ENCODE measurements around the gene CEACAM19.
"Not testable (repeated sequence)": the region's sequence is repeated elsewhere in the genome, so short reads cannot be mapped to it uniquely, and the experiment has no call there.

The CEACAM19 gene

DNA sequence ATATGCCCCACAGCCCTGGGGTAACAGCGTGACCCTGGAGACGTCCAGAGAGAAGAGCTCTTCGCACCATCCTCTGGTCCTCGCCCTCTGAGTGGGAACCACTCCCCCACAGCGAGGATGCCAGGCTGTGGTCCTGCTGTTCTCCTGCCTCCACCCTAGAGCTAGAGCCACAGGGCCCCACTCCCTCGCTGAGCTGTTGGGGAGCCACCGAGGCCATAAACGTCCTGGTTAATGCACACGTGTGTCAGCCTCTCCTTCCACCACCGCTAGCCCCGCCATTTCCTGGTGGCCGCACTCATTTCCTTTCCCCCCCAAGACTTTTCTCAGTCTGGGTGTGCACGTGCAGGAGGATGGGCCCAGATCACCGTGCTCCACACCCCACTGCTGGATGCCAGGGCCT, 39.2 kb downstream of the CEACAM19 start:
- H3K27me3 Mint-ChIP-seq, result no peaks in the 10 kb centered on the region
- no peak overlapping the region for H3K4me3 Mint-ChIP-seq
- no peak overlapping the region for H3K27ac Mint-ChIP-seq
- no peaks in the 10 kb centered on the region for H3K36me3 Mint-ChIP-seq (ENCODE audit: low read depth)
- peaks cover 9% of the 10 kb centered on the region for H3K4me1 Mint-ChIP-seq
- peaks cover 13% of the 10 kb centered on the region for H3K9me3 Mint-ChIP-seq
- DNase-seq (no peak), ATAC-seq (no peak)

DNA sequence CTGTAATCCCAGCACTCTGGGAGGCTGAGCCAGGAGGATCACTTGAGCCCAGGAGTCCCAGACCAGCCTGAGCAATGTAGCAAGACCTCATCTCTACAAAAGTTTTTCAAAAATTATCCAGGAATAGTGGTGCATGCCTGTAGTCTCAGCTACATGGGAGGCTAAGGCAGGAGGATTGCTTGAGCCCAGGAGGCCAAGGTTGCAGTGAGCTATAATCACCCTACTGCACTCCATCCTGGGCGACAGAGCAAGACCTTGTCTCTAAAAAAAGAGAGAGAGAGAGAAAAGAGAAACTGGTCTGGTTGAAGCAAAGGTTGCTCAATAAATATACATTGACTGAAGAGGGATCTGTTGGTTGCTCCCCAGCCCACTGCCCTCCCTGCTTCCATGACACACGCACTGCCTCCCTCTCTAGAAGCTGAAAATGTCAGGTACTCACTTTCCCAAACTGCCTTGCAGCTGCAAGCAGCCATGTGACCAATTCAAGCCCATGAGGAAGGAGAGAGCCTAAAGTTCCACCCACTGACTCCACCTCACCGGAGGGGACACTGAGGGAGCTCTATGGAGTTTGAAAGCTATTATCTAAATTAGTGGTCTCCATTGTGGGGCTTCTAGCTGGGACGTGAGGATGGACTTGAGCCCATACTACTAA, 41.7 kb downstream of the CEACAM19 start:
- Mint-ChIP-seq H3K4me1 (peaks cover 9% of the 10 kb centered on the region), H3K36me3 (ENCODE audit: low read depth) (no peaks in the 10 kb centered on the region), H3K9me3 (peaks cover 18% of the 10 kb centered on the region), H3K4me3 (no peak overlapping the region), H3K27ac (no peak overlapping the region), H3K27me3 (no peaks in the 10 kb centered on the region)
- DNase-seq, result no peak
- ATAC-seq, result no peak

DNA sequence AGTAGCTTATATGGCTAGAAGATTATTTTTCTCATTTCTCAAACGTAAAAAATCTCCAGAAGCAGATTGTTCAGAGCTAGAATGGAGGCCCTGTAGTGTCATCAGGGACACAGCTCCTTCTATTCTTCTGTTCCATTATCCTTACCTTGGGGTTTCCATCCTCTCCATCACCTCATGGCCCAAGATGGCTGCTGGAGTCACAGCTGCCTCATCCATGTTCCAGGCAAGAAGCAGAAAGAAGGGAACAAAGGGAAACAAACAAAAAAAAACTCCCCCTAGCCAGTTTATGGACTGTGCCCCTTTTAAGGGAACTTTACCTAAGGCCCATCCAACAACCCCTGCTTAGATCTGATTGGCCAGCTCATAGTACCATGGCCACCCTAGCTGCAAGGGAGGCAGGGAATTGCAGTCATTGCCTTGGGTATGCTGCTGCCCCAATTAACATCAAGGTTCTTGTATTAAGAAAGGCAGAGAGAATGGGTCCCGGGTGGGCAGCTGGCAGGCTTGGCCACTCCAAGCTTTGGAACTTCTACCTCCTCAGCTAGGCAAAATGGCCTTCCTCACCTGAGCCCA, 43.4 kb downstream of the CEACAM19 start:
- no peak overlapping the region for H3K4me3 Mint-ChIP-seq
- H3K36me3 Mint-ChIP-seq (ENCODE audit: low read depth), result no peaks in the 10 kb centered on the region
- no peak overlapping the region for H3K27ac Mint-ChIP-seq
- H3K9me3 Mint-ChIP-seq, result peaks cover 18% of the 10 kb centered on the region
- peaks cover 10% of the 10 kb centered on the region for H3K4me1 Mint-ChIP-seq
- H3K27me3 Mint-ChIP-seq, result peaks cover 2% of the 10 kb centered on the region
- no peak for DNase-seq
- ATAC-seq, result no peak

DNA sequence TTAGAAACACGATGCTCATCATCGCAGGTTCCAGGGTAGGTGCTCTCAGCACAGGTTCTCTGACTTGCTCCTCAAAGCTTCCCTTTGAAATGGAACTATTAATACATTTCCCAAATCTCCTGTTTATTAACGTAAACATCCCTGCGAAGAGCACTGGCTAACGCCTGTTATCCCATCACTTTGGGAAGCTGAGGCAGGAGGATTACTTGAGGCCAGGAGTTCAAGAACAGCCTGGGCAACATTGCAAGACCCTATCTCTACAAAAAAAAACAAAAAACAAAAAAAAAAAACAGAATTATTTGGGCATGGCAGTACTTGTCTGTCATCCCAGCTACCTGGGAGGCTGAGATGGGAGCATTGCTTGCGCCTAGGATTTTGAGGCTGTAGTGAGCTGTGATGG, 46.3 kb downstream of the CEACAM19 start:
- Mint-ChIP-seq H3K9me3 (peaks cover 18% of the 10 kb centered on the region), H3K36me3 (ENCODE audit: low read depth) (no peaks in the 10 kb centered on the region), H3K27me3 (peaks cover 2% of the 10 kb centered on the region), H3K27ac (no peak overlapping the region), H3K4me1 (peaks cover 17% of the 10 kb centered on the region), H3K4me3 (no peak overlapping the region)
- DNase-seq (no peak), ATAC-seq (no peak)

DNA sequence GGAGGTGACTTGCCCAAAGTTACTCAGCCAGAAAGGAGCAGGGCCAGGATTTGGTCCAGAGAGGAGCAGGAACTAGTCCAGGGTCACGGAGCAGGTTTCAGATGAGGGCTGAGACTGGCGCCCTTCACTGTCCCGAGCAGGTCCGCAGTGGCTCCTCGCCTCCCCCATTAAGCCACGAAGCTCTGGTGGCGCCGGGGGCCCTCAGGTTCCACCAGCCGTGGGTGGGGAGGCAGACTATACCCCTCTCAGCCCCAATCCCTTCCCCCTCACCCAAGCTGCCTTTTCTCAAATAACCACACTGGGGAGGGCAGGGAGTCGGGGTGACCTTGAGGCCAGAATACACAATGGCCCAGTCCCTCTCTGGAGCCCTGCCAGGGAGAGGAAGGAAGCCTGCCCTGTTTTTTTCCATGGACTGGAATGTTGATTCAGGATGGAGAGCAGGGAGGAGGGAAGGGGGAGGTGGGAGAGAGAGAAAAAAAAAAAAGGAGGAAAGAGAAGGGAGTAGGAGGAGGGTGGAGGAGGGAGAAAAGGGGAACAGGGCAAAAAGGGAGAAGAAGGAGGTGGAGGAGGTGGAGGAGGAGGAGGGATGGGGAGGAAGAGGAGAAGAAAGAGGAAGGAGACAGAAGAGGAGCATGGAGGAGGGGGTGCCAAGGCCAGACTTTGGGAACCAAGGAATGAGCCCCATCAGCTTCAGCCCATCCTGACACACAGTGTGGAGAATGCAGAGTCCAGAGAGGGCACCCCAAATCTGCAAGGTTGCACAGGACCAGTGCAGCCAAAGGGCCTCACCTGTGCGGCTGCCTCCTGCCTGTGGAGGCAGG, 47.4 kb downstream of the CEACAM19 start:
- Mint-ChIP-seq H3K4me3 (no peak overlapping the region), H3K4me1 (peaks cover 24% of the 10 kb centered on the region), H3K27ac (no peak overlapping the region)

DNA sequence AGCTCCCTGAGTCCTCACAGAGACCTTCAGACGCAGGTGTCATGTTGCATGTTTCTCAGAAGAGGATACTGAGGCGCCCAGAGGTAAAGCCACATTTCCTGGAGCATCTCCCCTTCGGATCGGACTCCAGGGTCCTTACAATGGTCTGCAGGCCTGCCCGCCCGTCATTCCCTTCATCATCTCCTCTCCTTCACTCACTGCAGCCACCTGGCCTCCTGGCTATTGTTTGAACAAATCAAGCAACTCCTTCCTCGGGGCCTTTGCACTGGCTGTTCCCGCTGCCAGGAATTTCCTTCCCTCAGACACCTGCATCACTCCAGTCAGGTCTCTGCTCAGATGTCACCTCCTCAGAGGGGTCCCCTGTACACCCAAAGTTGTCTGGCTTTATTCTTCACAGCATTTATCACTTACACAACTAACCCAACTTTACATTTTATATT, 48.0 kb downstream of the CEACAM19 start:
- peaks cover 2% of the 10 kb centered on the region for H3K27me3 Mint-ChIP-seq
- ATAC-seq (no peak), DNase-seq (no peak)
- H3K27ac Mint-ChIP-seq, result no peak overlapping the region
- H3K9me3 Mint-ChIP-seq, result peaks cover 16% of the 10 kb centered on the region
- H3K36me3 Mint-ChIP-seq (ENCODE audit: low read depth), result no peaks in the 10 kb centered on the region
- H3K4me1 Mint-ChIP-seq, result peaks cover 29% of the 10 kb centered on the region
- no peak overlapping the region for H3K4me3 Mint-ChIP-seq

More for the DNA sequence above, 47.4 kb downstream of the CEACAM19 start:
- Mint-ChIP-seq H3K36me3 (ENCODE audit: low read depth) (no peaks in the 10 kb centered on the region), H3K9me3 (peaks cover 18% of the 10 kb centered on the region), H3K27me3 (peaks cover 2% of the 10 kb centered on the region)
- ATAC-seq, result no peak
- DNase-seq, result no peak

DNA sequence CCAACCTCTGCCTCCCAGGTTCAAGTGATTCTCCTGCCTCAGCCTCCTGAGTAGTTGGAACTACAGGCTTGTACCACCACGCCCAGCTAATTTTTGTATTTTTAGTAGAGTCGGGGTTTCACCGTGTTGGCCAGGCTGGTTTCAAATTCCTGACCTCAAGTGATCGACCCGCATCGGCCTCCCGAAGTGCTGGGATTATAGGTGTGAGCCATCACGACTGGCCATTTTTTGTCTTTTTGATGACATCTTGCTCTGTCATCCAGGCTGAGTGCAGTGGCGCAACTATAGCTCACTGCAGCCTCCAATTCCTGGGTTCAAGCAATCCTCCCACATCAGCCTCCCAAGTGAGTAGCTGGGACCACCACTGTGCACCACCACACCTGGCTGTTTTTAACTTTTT, 49.1 kb downstream of the CEACAM19 start:
- not testable (repeated sequence) for H3K27me3 Mint-ChIP-seq; ATAC-seq; DNase-seq; H3K9me3 Mint-ChIP-seq; H3K27ac Mint-ChIP-seq; H3K4me3 Mint-ChIP-seq; H3K36me3 Mint-ChIP-seq (ENCODE audit: low read depth)
- H3K4me1 Mint-ChIP-seq, result peaks cover 35% of the 10 kb centered on the region

DNA sequence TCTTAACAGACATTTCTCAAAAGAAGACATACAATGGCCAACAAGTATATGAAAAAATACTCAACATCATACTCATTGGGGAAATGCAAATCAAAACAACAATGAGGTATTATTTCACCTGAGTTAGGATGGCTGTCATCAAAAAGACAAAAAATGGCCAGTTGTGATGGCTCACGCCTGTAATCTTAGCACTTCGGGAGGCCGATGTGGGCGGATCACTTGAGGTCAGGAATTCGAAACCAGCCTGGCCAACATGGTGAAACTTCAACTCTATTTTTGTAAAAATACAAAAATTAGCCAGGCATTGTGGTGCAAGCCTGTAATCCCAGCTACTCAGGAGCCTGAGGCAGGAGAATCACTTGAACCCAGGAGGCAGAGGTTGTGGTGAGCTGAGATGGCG, 49.7 kb downstream of the CEACAM19 start:
- no peak for ATAC-seq
- peaks cover 35% of the 10 kb centered on the region for H3K4me1 Mint-ChIP-seq
- no peaks in the 10 kb centered on the region for H3K36me3 Mint-ChIP-seq (ENCODE audit: low read depth)
- no peak for DNase-seq
- no peak overlapping the region for H3K27ac Mint-ChIP-seq
- no peak overlapping the region for H3K4me3 Mint-ChIP-seq
- no peaks in the 10 kb centered on the region for H3K9me3 Mint-ChIP-seq
- H3K27me3 Mint-ChIP-seq, result peaks cover 4% of the 10 kb centered on the region

DNA sequence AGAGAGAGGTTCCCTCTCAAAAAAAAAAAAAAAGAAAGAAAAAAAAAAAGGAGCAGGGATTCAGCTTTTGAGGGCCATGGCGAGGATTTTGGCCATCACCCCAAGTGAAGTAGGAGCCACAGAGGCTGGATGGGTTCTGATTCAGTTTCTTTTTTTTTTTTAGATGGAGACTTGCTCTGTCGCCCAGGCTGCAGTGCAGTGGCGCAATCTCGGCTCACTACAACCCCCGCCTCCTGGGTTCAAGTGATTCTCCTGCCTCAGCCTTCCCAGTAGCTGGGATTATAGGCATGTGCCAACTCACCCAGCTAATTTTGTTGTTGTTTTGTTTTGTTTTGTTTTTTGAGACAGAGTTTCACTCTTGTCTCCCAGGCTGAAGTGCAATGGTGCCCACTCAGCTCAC, 50.1 kb downstream of the CEACAM19 start:
- not testable (repeated sequence) for ATAC-seq; H3K9me3 Mint-ChIP-seq; H3K27ac Mint-ChIP-seq; H3K36me3 Mint-ChIP-seq (ENCODE audit: low read depth); DNase-seq; H3K27me3 Mint-ChIP-seq; H3K4me3 Mint-ChIP-seq
- peaks cover 35% of the 10 kb centered on the region for H3K4me1 Mint-ChIP-seq

DNA sequence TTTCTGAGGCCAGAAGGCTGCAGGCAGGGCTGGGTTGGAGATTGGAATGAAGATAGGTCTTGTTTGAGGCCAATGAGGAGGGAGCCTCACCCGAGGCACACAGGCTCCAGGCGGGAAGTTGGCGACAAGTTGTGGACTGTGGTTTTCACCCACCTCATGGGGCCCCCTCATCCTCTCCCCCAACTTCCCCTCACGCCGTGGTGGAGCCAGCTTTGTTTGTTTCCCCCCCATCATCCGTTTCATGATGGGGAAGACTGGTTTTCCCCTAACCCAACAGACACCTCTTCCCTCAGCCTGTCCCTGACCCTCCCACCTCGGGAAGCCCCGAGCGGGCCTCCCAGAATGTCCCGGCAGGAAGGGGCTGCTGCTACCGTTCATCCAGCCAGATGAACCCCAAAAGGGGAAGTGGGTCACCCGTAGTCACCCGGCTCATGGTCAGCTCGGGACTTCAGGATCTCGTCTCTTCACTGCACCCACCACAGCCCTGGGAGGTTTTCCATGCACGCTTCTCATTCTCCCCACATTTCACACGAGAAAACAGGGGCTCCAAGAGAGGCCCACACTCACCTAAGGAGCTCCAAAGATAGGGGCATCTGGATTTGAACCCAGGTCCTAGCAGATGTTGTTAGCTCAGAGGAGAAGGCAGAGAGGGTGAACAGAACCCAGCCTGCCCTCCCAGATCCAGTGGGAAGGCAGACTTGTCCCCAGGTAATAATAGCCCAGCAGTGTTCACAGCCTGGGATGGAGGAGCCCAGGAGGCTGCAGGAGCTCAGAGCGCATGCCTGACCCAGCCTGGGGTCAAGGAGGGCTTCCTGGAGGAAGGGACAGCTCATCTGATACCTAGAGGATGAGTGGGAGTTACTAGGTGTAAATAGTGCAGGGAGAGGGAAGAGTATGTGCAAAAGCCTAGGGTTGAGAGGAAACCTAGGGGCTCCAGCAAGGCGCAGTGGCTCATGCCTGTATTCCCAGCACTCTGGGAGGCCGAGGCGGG, 51.1 kb downstream of the CEACAM19 start:
- H3K27ac Mint-ChIP-seq, result no peak overlapping the region
- H3K4me3 Mint-ChIP-seq, result no peak overlapping the region
- ATAC-seq, result peak; percentile 41

DNA sequence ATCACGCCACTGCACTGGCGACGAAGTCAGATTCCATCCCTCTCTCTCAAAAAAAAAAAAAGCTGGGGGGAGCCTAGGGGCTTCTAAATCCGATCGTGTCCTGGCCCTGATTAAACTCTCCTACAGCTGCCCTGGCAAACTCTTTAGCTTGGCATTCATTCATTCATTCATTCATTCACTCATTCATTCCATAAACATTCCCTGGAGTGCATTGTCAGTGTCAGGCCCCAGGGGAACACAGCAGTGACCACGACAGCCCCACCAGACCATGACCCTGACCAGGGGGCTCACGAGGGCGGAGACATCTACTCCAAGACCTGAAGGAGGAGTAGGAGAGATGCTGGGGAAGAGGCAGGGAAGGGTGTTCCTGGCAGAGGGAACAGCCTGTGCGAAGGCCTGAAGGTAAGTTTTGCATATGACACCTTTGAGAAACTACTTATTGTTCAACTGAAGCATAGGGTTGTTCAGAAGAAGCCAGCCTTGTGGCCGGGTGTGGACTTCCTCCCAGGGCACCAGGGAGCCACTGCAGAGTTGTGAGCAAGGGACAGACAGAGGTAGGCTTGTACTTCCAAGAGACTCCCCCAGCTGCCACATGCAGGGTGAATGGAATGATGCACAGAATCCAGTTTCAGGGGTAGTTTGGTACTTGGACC, 52.1 kb downstream of the CEACAM19 start:
- Mint-ChIP-seq H3K27me3 (peaks cover 2% of the 10 kb centered on the region), H3K36me3 (ENCODE audit: low read depth) (no peaks in the 10 kb centered on the region), H3K27ac (no peak overlapping the region), H3K9me3 (no peaks in the 10 kb centered on the region), H3K4me1 (peaks cover 40% of the 10 kb centered on the region), H3K4me3 (no peak overlapping the region)
- no peak for DNase-seq
- ATAC-seq, result peak; percentile 30

More for the DNA sequence above, 51.1 kb downstream of the CEACAM19 start:
- peak; percentile 35 for DNase-seq
- H3K27me3 Mint-ChIP-seq, result peaks cover 4% of the 10 kb centered on the region
- H3K4me1 Mint-ChIP-seq, result peaks cover 35% of the 10 kb centered on the region
- no peaks in the 10 kb centered on the region for H3K9me3 Mint-ChIP-seq
- no peaks in the 10 kb centered on the region for H3K36me3 Mint-ChIP-seq (ENCODE audit: low read depth)

DNA sequence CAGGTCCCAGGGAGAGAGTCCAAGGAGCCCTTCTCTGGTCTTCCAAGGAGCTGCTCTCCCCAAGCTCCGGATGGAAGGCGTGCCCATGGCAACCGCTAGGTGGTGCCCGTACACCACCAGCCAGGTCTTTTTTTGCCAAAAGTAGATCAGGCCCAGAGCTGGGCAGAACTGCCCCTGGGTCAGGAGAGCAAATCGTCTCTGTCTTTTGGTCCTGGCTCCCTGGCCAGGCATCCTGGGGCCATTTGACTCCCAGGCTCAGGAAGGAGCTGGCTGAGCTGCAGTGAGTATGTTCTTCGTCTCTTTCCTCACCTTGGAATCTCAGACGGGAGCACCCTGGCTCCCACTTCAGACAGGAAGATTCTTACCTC, 52.7 kb downstream of the CEACAM19 start:
- H3K36me3 Mint-ChIP-seq (ENCODE audit: low read depth), result no peaks in the 10 kb centered on the region
- peak; percentile 84 for ATAC-seq
- no peak overlapping the region for H3K27ac Mint-ChIP-seq
- H3K9me3 Mint-ChIP-seq, result no peaks in the 10 kb centered on the region
- H3K27me3 Mint-ChIP-seq, result peaks cover 2% of the 10 kb centered on the region
- DNase-seq, result peak; percentile 79
- peaks cover 40% of the 10 kb centered on the region for H3K4me1 Mint-ChIP-seq
- H3K4me3 Mint-ChIP-seq, result no peak overlapping the region

DNA sequence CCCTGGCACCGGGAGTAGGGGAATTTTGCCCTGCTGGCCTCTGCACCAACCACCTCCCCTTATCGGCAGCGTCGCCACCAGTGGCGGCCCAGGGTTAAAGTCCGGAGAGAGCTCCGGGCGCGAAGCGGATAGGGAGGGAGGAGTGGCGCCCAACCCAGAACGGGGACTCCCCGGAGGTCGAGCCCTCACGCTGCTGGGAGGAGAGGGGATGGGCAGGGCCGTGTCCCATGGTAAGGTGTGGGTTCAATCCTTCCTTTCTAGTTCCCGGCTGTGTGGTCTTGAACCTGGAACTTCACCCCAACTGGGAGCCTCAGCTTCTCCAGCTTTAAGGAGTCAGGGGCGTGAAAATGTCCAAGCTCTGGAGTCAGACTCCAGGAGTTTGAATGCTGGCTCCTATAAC, 54.0 kb downstream of the CEACAM19 start:
- H3K9me3 Mint-ChIP-seq, result no peaks in the 10 kb centered on the region
- H3K36me3 Mint-ChIP-seq (ENCODE audit: low read depth), result no peaks in the 10 kb centered on the region
- peaks cover 42% of the 10 kb centered on the region for H3K4me1 Mint-ChIP-seq
- DNase-seq (no peak), ATAC-seq (no peak)
- H3K27ac Mint-ChIP-seq, result no peak overlapping the region
- peaks cover 2% of the 10 kb centered on the region for H3K27me3 Mint-ChIP-seq
- H3K4me3 Mint-ChIP-seq, result no peak overlapping the region

DNA sequence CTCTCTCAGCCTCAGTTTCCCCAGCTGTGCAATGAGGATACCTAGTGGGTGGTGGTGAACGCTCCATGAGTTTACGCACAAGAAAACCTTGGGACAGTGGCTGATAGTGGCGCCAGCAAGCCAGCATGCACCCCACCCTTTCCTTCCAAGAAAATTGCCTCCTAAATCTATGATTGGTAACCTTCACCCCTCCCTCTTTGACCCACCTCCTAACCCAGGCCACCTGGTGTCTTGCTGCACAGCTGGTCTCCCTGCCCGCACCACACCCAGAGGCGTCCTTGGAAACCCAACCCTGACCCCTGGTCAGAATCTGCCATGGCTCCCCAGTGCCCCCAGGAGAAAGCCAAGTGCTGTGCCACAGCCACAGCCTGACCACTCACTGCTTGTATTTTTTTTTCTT, 54.4 kb downstream of the CEACAM19 start:
- DNase-seq (no peak), ATAC-seq (no peak)
- peaks cover 2% of the 10 kb centered on the region for H3K27me3 Mint-ChIP-seq
- H3K4me1 Mint-ChIP-seq, result peaks cover 42% of the 10 kb centered on the region
- H3K9me3 Mint-ChIP-seq, result no peaks in the 10 kb centered on the region
- no peaks in the 10 kb centered on the region for H3K36me3 Mint-ChIP-seq (ENCODE audit: low read depth)
- no peak overlapping the region for H3K4me3 Mint-ChIP-seq
- no peak overlapping the region for H3K27ac Mint-ChIP-seq
